ENCODE results near the gene SV2A.

The SV2A gene

DNA sequence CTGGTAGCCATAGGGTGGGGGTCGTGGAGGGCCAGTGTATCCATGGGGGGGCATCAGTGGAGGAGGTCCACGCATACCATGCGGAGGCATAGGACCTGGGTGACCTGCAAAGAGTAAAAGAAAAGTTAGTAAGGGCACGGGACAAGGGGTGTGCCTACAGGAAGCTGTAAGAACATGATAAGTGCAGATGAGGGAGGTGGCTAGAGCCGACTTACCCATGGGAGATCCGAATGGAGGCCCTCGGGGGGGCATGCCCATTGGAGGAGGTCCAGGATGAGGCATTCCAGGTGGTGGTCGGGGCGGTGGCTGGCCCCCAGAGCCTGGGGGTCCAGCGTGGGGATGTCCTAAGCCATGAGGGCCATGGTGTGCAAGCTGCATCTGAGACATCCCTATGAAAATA lies 6.0 kb upstream of the SV2A start:
- Mint-ChIP-seq H3K4me3 (no peak overlapping the region), H3K4me1 (ENCODE audit: low read depth) (peaks cover 45% of the 10 kb centered on the region), H3K9me3 (no peaks in the 10 kb centered on the region), H3K27me3 (peaks cover 2% of the 10 kb centered on the region), H3K27ac (no peak overlapping the region), H3K36me3 (ENCODE audit: low read depth) (peaks cover 66% of the 10 kb centered on the region)
- intact Hi-C loops (cut with micrococcal nuclease) = no loop called here

DNA sequence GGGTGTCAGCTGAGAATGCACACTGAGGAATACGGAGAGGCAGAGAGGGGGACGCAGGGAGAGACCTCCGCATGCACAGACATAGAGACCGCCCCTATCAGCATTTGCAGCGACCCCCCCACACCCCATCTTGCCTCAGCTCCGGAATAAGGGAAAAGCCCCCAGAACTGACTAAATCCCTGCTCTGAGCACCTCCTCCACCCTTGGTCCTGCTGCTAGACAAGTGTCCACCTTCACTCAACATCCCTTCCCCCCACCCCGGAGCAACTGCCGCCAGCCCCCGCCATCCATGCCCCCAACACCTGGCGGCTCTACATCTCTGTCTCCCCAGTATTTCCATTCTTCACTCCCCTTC lies 769 bp downstream of the SV2A start:
- Mint-ChIP-seq H3K36me3 (ENCODE audit: low read depth) (peaks cover 4% of the 10 kb centered on the region), H3K27ac (no peak overlapping the region)
- intact Hi-C loops (cut with micrococcal nuclease) = no loop called here

DNA sequence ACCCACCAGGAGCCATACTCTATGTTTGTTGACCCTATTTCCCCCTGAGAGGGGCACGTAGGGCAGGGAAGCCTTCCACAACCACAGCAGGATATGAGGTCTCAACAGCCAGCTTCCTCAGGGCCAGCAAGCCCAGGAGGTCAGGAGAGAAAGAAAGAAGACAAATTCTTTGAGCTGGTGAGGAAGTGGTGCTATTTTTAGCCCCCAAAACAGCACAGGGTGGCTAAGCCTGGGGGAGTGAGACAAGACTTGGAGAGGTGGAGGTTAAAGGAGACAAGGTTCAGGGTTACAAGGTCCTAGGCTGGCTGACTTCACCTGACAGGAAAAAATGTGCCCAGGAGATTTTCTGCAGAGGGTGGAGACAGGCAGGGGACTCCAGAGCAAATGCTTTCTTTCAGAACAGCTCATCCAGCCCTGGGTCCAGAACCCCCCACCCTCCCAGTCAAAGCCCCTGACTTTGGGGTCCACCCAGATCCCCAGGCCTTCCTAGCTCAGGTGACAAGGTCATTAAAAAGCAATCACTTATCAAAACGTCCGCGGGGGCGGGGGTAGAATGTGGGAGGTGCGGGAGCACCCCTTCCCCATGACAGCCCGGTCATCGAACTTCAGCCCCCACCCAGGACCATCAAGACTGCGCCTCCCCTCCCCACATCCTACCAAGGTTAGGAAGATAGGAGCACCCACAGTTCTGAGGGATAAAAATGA lies 1.3 kb downstream of the SV2A start:
- intact Hi-C loops (cut with micrococcal nuclease) = no loop called here
- Mint-ChIP-seq H3K4me1 (ENCODE audit: low read depth) (peaks cover 29% of the 10 kb centered on the region), H3K4me3 (no peak overlapping the region), H3K27ac (no peak overlapping the region), H3K27me3 (peaks cover 34% of the 10 kb centered on the region), H3K36me3 (ENCODE audit: low read depth) (no peaks in the 10 kb centered on the region), H3K9me3 (no peaks in the 10 kb centered on the region)

More for the DNA sequence above, 769 bp downstream of the SV2A start:
- Mint-ChIP-seq H3K27me3 (peaks cover 32% of the 10 kb centered on the region), H3K4me1 (ENCODE audit: low read depth) (peaks cover 29% of the 10 kb centered on the region), H3K4me3 (no peak overlapping the region), H3K9me3 (no peaks in the 10 kb centered on the region)

DNA sequence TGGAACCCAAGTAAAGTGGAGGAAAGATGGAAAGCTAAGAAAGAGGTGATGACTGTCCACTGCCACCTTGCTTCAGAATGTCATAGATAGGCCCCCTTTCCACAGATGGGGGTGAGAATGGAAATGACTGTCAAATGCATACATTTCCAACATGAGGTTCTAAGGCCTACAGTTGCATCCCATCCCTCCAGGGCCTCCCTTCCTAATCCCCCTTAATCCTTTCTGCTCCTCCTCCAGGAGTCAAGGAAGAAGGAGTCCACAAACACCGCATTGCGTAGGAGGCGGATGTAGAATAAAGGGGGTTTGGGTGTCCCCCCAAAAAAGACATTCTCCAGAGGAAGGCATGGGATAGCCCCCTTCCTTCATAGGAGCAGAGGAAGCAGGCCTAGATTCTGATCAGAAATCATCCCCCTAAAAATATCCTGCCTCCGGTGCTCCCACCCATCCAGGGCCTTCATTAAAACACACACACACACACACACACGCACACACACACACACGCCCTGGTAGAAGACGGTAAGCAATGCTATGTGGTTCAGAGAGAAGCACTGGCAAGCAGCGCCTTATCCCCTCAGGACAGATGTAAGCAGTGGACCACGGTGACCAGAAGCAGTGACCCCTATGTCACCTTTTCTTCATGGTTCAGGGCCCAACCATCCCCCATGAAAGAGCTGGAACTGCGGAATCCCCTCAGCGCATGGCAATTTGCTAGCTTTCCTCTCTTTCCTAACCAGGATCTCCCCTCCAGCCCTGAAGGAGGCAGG lies 2.0 kb downstream of the SV2A start:
- Mint-ChIP-seq H3K9me3 (no peaks in the 10 kb centered on the region), H3K4me3 (no peak overlapping the region), H3K27ac (no peak overlapping the region), H3K36me3 (ENCODE audit: low read depth) (no peaks in the 10 kb centered on the region), H3K27me3 (peaks cover 34% of the 10 kb centered on the region), H3K4me1 (ENCODE audit: low read depth) (peaks cover 29% of the 10 kb centered on the region)
- intact Hi-C loops (cut with micrococcal nuclease) = no loop called here

DNA sequence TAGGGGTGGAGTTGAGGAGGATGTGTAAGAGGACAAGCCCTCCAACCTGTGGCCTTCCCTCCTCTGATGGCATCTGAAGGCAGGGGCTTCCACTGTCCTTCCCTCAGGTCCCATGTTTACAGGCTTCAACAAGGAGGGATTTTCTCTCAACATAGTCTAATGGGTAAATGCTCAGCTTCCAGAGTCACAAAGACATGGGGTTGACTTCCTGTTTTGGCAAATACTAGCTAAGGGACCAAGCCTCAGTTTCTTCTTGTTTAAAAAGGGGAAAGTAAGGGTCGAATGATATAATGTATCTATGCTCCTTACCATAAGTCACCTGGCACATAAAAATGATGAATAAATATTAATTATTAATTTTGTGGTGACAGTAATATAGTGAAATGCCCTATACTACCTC lies 3.1 kb downstream of the SV2A start:
- no peak overlapping the region for H3K4me3 Mint-ChIP-seq
- H3K36me3 Mint-ChIP-seq (ENCODE audit: low read depth) = no peaks in the 10 kb centered on the region
- H3K27me3 Mint-ChIP-seq = peaks cover 34% of the 10 kb centered on the region
- H3K4me1 Mint-ChIP-seq (ENCODE audit: low read depth) = peaks cover 29% of the 10 kb centered on the region
- intact Hi-C loops (cut with micrococcal nuclease) = no loop called here
- no peaks in the 10 kb centered on the region for H3K9me3 Mint-ChIP-seq
- no peak overlapping the region for H3K27ac Mint-ChIP-seq

DNA sequence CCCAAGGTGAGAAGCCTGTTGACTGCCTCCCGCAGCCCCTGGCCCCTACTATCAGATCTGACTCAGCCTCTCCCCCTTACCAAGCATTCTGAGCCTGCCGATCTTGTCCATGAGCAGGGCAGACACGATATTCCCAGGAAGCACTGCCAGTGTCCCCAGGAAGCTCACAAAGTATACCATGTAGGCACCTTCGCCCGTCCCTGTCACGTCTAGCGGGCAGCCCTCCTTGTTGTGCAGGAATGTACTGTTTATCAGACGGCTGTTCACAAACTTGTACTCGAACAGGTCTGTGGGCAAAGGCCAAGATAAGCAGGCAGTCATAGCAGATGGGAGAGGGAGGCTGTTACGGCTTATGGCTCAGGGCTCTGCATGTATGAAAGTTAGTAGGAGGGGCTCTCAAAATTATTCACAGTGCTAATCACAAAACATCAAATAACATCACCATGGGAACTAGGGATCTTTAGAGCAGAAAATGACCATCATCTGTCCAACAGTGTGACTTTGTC lies 11.0 kb downstream of the SV2A start:
- Mint-ChIP-seq H3K27ac (no peak overlapping the region), H3K27me3 (no peaks in the 10 kb centered on the region), H3K4me3 (no peak overlapping the region), H3K36me3 (ENCODE audit: low read depth) (no peaks in the 10 kb centered on the region), H3K9me3 (no peaks in the 10 kb centered on the region), H3K4me1 (ENCODE audit: low read depth) (no peaks in the 10 kb centered on the region)
- intact Hi-C loops (cut with micrococcal nuclease) = no loop called here

DNA sequence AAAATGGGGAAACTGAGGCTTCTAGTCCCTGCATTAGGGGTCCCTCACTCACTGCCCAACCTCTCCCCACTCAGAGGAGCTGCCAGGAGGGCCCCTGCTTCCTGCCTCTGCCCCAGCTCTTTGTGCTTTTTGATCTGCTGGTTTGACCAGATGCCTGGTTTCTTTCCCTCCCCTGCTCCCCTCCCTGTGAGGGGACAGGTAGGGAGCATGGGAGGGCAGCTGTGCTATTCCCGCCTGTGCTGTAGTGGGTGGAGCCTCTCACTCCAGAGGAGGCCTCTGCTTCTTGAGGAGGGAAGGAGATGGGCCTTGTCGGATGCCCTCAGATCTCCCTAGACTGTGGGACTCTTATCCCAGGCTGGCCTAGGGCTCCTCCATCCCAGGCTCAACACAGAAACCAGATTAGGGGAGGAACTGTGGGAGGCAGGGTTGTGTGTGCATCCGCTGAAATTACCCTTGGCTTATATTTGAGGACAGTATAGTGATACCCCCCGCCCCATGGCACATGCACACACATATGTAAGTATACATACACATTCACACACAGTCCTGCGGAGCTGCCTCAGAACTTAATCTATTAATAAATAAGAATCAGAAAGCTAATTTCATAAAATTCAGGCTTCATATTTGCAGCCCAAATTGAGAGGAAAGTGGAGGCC lies 13.7 kb downstream of the SV2A start:
- intact Hi-C loops (cut with micrococcal nuclease) = no loop called here
- H3K9me3 Mint-ChIP-seq = peaks cover 8% of the 10 kb centered on the region
- peaks cover 20% of the 10 kb centered on the region for H3K4me1 Mint-ChIP-seq (ENCODE audit: low read depth)
- no peak overlapping the region for H3K4me3 Mint-ChIP-seq
- H3K27ac Mint-ChIP-seq = no peak overlapping the region
- H3K36me3 Mint-ChIP-seq (ENCODE audit: low read depth) = peaks cover 6% of the 10 kb centered on the region
- no peaks in the 10 kb centered on the region for H3K27me3 Mint-ChIP-seq

DNA sequence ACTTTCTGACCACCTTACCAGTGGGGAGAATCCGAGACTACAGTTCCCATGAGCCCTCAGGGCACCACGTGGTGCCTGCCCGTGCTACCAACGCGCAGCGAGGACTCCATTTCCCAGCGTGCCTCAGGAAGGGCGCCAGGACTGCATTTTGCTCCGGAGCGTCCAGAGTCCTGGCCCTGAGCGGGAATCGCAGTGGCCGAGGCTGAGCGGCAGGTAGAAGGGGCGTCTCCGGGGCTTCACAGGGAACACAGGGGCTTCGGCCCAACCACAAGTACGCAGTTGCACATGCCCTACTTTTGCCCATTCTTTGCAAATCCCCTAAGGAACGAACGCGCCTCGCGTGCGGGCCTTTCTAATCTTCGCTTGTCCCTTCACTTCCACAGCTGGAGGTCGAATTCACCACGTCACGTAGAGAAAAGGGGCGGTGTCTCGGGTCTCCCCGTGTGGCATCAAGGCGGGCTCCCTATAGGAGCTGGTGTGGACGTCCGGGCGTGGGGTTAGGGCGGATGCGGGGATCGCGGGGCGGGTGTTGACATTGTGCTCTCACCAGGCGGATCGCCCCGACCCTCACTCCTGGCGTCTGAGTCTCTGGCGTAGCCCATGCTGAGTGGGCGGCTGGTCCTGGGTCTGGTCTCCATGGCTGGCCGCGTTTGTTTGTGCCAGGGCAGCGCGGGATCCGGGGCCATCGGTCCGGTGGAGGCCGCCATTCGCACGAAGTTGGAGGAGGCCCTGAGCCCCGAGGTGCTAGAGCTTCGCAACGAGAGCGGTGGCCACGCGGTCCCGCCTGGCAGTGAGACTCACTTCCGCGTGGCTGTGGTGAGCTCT lies 18.0 kb downstream of the SV2A start, which contains the start of gene BOLA1:
TSS of gene BOLA1 (plus strand) at position 109 of the 825 bp plus-strand sequence. CDS start at position 601, 492 bp downstream.
- H3K9me3 Mint-ChIP-seq = peaks cover 11% of the 10 kb centered on the region
- H3K27me3 Mint-ChIP-seq = no peaks in the 10 kb centered on the region
- H3K27ac Mint-ChIP-seq = peak within 1 kb of the TSS; percentile 88
- peaks cover 22% of the 10 kb centered on the region for H3K4me1 Mint-ChIP-seq (ENCODE audit: low read depth)
- intact Hi-C loops (cut with micrococcal nuclease) = loop anchor here (1.0 kb wide), 2 partner anchors 11 to 28 kb away; partner anchors contain the start of gene SF3B4
- H3K4me3 Mint-ChIP-seq = peak within 1 kb of the TSS; percentile 80
- H3K36me3 Mint-ChIP-seq (ENCODE audit: low read depth) = peaks cover 6% of the 10 kb centered on the region

DNA sequence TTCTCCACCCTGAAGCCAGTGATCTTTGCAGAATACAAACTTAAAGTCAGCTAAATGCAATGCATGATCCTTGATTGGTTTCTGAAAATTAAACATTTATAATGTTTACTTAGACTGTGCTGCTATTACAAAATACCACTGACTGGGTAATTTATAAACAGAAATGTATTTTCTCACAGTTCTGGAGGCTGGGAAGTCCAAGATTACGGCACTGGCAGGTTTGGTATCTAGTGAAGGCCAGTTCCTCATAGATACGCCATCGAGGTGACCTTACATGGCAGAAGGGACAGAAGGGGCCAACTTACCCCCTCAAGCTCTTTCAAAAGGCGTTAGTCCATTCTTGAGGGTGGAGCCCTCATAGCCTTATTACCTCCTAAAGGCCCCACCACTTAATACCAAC lies 21.1 kb downstream of the SV2A start:
- Mint-ChIP-seq H3K27me3 (peaks cover 3% of the 10 kb centered on the region), H3K9me3 (peaks cover 11% of the 10 kb centered on the region), H3K4me3 (no peak overlapping the region), H3K4me1 (ENCODE audit: low read depth) (peaks cover 26% of the 10 kb centered on the region), H3K27ac (no peak overlapping the region), H3K36me3 (ENCODE audit: low read depth) (peaks cover 6% of the 10 kb centered on the region)
- intact Hi-C loops (cut with micrococcal nuclease) = no loop called here

DNA sequence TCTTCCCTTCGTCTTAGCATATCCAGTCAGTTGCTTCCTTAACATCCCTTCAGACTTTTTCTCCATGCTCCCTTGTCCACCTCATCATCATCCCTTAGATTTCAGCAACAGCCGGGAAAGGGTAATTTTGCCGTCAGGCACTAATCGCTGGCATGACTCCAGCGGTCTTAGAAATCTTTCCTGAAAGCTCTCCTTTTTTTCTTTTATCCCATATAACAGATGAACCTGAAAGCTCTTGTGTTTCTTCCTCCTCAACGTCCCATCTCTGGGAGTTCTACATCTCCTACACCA lies 28.7 kb downstream of the SV2A start:
- intact Hi-C loops (cut with micrococcal nuclease) = loop anchor here (1.0 to 2.0 kb wide), 2 partner anchors 10 to 72 kb away; partner anchors contain the start of gene BOLA1
- Mint-ChIP-seq H3K4me3 (no peak overlapping the region), H3K27ac (no peak overlapping the region), H3K4me1 (ENCODE audit: low read depth) (peaks cover 10% of the 10 kb centered on the region), H3K36me3 (ENCODE audit: low read depth) (no peaks in the 10 kb centered on the region), H3K9me3 (no peaks in the 10 kb centered on the region), H3K27me3 (no peaks in the 10 kb centered on the region)

DNA sequence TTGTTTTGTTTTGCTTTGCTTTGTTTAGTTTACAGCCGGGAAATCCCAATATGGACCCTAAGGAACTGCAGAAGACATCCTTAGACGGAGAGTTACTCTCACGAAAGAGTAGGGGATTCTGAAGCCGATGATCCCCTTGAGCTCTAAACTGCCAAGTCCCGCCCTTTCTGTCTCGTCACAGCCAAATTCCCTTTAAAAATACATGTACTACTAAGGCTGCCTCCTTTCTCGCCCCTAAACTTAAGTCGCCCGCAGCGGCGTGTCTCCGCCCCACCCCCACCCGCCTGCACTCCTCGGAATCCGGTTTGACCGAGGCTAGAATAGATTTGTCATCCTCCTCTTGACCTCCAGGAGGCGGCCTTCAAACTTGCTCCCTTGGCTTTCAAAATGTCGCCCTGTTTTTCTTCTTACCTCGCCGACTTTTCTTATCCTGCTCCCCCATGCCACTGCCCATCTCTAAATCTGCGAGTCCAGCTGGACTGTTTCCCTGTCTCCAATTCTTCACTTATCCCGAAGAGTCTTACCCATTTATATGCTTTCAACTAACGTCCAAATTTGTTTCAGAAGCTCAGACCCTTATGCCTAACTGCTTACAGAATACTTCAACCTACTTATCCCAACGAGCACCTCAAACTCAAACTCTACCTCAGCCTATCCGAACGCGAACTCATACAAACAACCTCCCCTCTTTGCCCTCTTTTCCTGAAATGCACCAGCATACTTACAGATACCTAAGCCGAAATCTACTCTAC lies 29.2 kb downstream of the SV2A start:
- intact Hi-C loops (cut with micrococcal nuclease) = loop anchor here (1.0 to 2.0 kb wide), 2 partner anchors 11 to 72 kb away; partner anchors contain the start of gene BOLA1
- H3K4me3 Mint-ChIP-seq = no peak overlapping the region
- peaks cover 15% of the 10 kb centered on the region for H3K4me1 Mint-ChIP-seq (ENCODE audit: low read depth)
- no peak overlapping the region for H3K27ac Mint-ChIP-seq
- H3K9me3 Mint-ChIP-seq = no peaks in the 10 kb centered on the region
- H3K27me3 Mint-ChIP-seq = no peaks in the 10 kb centered on the region
- H3K36me3 Mint-ChIP-seq (ENCODE audit: low read depth) = no peaks in the 10 kb centered on the region

DNA sequence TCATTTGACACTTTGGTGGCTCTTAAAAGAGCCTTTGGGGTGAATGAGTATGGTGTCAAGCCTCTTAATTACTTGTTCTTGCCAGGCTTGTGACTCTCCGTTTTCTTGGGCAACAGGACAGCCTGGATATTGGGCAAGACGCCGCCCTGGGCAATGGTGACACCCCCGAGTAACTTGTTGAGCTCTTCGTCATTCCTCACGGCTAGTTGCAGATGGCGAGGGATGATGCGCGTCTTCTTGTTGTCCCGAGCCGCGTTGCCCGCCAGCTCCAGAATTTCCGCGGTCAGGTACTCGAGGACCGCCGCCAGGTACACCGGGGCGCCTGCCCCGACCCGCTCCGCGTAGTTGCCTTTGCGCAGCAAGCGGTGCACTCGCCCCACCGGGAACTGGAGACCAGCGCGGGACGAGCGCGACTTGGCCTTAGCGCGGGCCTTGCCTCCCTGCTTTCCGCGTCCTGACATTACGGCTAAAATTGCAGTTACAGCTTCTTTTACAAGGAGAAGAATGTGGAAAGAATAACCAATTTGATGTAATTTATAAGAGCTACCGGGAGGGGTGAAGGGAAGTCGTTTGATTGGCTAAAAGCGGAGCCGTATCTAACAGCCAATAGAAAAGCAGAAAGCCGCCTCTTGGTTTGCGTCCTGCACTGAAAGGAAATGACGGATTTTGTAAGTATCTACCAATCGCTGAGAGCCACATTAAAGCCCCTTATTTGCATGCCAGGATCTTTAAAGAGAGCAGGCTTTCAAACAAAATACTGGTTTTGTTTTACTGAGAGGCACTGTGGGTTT lies 30.0 kb downstream of the SV2A start:
- no peaks in the 10 kb centered on the region for H3K36me3 Mint-ChIP-seq (ENCODE audit: low read depth)
- H3K27ac Mint-ChIP-seq = no peak overlapping the region
- intact Hi-C loops (cut with micrococcal nuclease) = loop anchor here (1.0 to 2.0 kb wide), 2 partner anchors 12 to 73 kb away; partner anchors contain the start of gene BOLA1
- H3K4me3 Mint-ChIP-seq = no peak overlapping the region
- H3K9me3 Mint-ChIP-seq = no peaks in the 10 kb centered on the region
- no peaks in the 10 kb centered on the region for H3K27me3 Mint-ChIP-seq
- H3K4me1 Mint-ChIP-seq (ENCODE audit: low read depth) = peaks cover 16% of the 10 kb centered on the region

Data from dendritic cell treated with granulocyte-macrophage colony-stimulating factor and Interleukin-4, amounts not matched to agents 40 ng/mL and 50 ng/mL, for 4 days (primary cell).